Fibroblast of lung (primary cell): ENCODE results near the gene SEPHS2. TPM values are rescaled to one million over a fixed set of nuclear protein-coding genes. Genes with fewer than 3 reads are reported as not detected.
"Not testable (repeated sequence)": the region's sequence is repeated elsewhere in the genome, so short reads cannot be mapped to it uniquely, and the experiment has no call there.

ENCODE experiments used
- DNase-seq, 2 donors: peaks; one replicate each; pipeline versions ENCODE4 v3.0.0 to v3.0.0-alpha.2; 2010; ENCODE audit warnings: low read depth in 2 of 2
- H2AFZ ChIP-seq: 2 replicates; pipeline ENCODE4 v1.5.1; 2012; ENCODE audit warnings: low read length, control low read depth, inconsistent platforms
- H3K27ac ChIP-seq: 2 replicates; pipeline ENCODE4 v1.5.1; 2011; ENCODE audit warnings: low read length, control low read depth; ENCODE audit not compliant: insufficient read depth
- H3K27me3 ChIP-seq: 2 replicates; pipeline ENCODE4 v1.5.1; 2011; ENCODE audit warnings: mild to moderate bottlenecking, low read length; ENCODE audit not compliant: control insufficient read depth, insufficient read depth
- H3K36me3 ChIP-seq: 2 replicates; pipeline ENCODE4 v1.5.1; 2011; ENCODE audit warnings: low read length; ENCODE audit not compliant: control insufficient read depth, insufficient read depth
- H3K4me1 ChIP-seq: 2 replicates; pipeline ENCODE4 v1.5.1; 2011; ENCODE audit warnings: low read length; ENCODE audit not compliant: control insufficient read depth, insufficient read depth; ENCODE audit errors: extremely low read depth
- H3K4me2 ChIP-seq: 2 replicates; pipeline ENCODE4 v1.5.1; 2011; ENCODE audit warnings: low read length, control low read depth; ENCODE audit not compliant: insufficient read depth; ENCODE audit errors: extremely low read depth
- H3K4me3 ChIP-seq, 4 experiments: fragments of 200-600 bp in 1 of 4; sonication (generic) in 1 of 4; replicated peaks in 1 of 4; 2 replicates each; pipeline ENCODE4 v1.5.1; 2011 to 2016; ENCODE audit warnings: low read length in 4 of 4, low read depth in 3 of 4, mild to moderate bottlenecking in 3 of 4, control low read depth in 2 of 4, inconsistent platforms in 1 of 4, mixed read lengths in 1 of 4; ENCODE audit not compliant: insufficient read depth in 1 of 4; ENCODE audit errors: control extremely low read depth in 1 of 4
- H3K79me2 ChIP-seq: 2 replicates; pipeline ENCODE4 v1.5.1; 2012; ENCODE audit warnings: mild to moderate bottlenecking, low read length, inconsistent platforms; ENCODE audit not compliant: control insufficient read depth, insufficient read depth
- H3K9ac ChIP-seq: 2 replicates; pipeline ENCODE4 v1.5.1; 2011; ENCODE audit warnings: mild to moderate bottlenecking, low read length, control low read depth; ENCODE audit not compliant: insufficient read depth
- H3K9me3 ChIP-seq: 2 replicates; pipeline ENCODE4 v1.5.1; 2012; ENCODE audit warnings: low read depth, low read length; ENCODE audit not compliant: control insufficient read depth, insufficient read depth
- H4K20me1 ChIP-seq: 2 replicates; pipeline ENCODE4 v1.5.1; 2011; ENCODE audit warnings: low read length; ENCODE audit not compliant: control insufficient read depth, insufficient read depth; ENCODE audit errors: extremely low read depth
- EZH2 ChIP-seq: IDR thresholded peaks from 2 replicates; pipeline ENCODE4 v1.5.1; 2012; ENCODE audit warnings: low read length, control low read depth, mild to moderate bottlenecking; ENCODE audit errors: missing control alignments
- polyA plus RNA-seq, 2 donors: library from polyadenylated mRNA; depleted of rRNA in 1 of 2; stranded (reverse) in 1 of 2; unstranded in 1 of 2; fragments of >200 nt; gene quantifications; 2 replicates each; pipeline ENCODE4 v1.2.1, GENCODE V29; 2011 to 2012; ENCODE audit warnings: missing spikeins in 1 of 2
- total RNA-seq: library from RNA; depleted of rRNA; stranded (reverse); fragments of >200 nt; gene quantifications from 2 replicates; pipeline ENCODE4 v1.2.1, GENCODE V29; 2014
- TF ChIP-seq, protein P1 (sequence below), 2 donors: IDR thresholded peaks in 1 of 2; conservative IDR thresholded peaks in 1 of 2; 1 replicate in 1 of 2; 2 replicates in 1 of 2; pipeline ENCODE4 v1.5.1; 2011 to 2012; ENCODE audit warnings: low read length in 2 of 2, control low read depth in 1 of 2, inconsistent platforms in 1 of 2, low read depth in 1 of 2, mild to moderate bottlenecking in 1 of 2

The SEPHS2 gene
- total and polyA plus RNA-seq, 2 donors (not counting 1 experiment from before 2014, with no cell fraction given), result 26.6 to 41.8 TPM

DNA sequence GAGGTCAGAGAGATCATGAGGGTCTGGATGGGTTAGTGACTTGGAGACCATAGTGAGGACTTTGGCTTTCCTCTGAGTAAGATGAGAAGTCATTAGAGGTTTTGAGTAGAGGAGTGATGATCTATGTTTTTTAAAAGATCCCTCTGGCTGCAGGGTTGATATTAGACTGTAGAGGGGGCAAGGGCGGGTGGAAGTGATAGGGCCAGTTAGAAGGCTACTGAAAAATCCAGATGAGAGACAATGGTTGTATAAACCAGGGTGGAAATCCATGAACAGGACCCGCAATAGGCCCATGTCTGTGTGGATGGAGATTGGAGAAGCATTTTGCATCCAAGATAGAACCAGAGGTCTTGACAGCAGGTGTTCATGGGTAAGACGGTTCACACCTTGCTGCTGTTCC lies 36.7 kb upstream of the SEPHS2 start:
- Histone ChIP-seq H2AFZ (no peak overlapping the region), H3K4me1 (no peaks in the 10 kb centered on the region), H3K9ac (no peak overlapping the region), H3K79me2 (no peaks in the 10 kb centered on the region), H3K4me2 (no peak overlapping the region), H3K27me3 (no peaks in the 10 kb centered on the region), H3K27ac (no peak overlapping the region), H3K4me3 (no peak overlapping the region), H4K20me1 (no peaks in the 10 kb centered on the region), H3K9me3 (no peaks in the 10 kb centered on the region), H3K36me3 (no peaks in the 10 kb centered on the region)
- TF ChIP-seq EZH2, result no peak
- TF ChIP-seq, protein P1, sequence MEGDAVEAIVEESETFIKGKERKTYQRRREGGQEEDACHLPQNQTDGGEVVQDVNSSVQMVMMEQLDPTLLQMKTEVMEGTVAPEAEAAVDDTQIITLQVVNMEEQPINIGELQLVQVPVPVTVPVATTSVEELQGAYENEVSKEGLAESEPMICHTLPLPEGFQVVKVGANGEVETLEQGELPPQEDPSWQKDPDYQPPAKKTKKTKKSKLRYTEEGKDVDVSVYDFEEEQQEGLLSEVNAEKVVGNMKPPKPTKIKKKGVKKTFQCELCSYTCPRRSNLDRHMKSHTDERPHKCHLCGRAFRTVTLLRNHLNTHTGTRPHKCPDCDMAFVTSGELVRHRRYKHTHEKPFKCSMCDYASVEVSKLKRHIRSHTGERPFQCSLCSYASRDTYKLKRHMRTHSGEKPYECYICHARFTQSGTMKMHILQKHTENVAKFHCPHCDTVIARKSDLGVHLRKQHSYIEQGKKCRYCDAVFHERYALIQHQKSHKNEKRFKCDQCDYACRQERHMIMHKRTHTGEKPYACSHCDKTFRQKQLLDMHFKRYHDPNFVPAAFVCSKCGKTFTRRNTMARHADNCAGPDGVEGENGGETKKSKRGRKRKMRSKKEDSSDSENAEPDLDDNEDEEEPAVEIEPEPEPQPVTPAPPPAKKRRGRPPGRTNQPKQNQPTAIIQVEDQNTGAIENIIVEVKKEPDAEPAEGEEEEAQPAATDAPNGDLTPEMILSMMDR (conservative IDR thresholded peaks at IDR 0.05 in 1 of 2, IDR thresholded peaks at IDR 0.05 in 1 of 2; ENCODE audit: low read depth in 1 of 2, low read length in 2 of 2), result peak in 1 of 2 donors; percentile 36
- no peak for DNase-seq

DNA sequence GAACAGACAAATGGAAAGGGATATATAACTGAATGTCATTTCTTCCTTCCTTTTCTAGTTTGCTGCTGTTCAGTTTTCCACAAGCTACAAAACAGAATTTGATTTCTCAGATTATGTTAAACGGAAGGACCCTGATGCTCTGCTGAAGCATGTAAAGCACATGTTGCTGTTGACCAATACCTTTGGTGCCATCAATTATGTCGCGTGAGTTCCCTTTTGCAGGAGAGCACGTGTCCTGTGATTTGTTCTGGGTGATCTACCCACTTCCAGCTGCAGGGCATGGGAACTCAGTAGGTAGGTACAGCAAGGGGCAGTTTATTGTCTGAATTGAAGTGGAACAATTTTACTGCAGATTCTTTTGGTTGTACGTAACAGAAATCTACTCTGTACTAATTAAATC lies 35.7 kb upstream of the SEPHS2 start:
- H3K27ac ChIP-seq, result no peak overlapping the region
- H3K9ac ChIP-seq, result no peak overlapping the region
- no peaks in the 10 kb centered on the region for H3K9me3 ChIP-seq
- no peak overlapping the region for H3K4me3 ChIP-seq
- H4K20me1 ChIP-seq, result no peaks in the 10 kb centered on the region
- H3K36me3 ChIP-seq, result no peaks in the 10 kb centered on the region
- H3K4me2 ChIP-seq, result no peak overlapping the region
- no peaks in the 10 kb centered on the region for H3K4me1 ChIP-seq
- no peaks in the 10 kb centered on the region for H3K79me2 ChIP-seq
- H3K27me3 ChIP-seq, result peaks cover 3% of the 10 kb centered on the region
- DNase-seq, result no peak
- no peak overlapping the region for H2AFZ ChIP-seq
- no peak for TF ChIP-seq EZH2
- TF ChIP-seq, protein P1 (conservative IDR thresholded peaks at IDR 0.05 in 1 of 2, IDR thresholded peaks at IDR 0.05 in 1 of 2; ENCODE audit: low read depth in 1 of 2, low read length in 2 of 2), result no peak

DNA sequence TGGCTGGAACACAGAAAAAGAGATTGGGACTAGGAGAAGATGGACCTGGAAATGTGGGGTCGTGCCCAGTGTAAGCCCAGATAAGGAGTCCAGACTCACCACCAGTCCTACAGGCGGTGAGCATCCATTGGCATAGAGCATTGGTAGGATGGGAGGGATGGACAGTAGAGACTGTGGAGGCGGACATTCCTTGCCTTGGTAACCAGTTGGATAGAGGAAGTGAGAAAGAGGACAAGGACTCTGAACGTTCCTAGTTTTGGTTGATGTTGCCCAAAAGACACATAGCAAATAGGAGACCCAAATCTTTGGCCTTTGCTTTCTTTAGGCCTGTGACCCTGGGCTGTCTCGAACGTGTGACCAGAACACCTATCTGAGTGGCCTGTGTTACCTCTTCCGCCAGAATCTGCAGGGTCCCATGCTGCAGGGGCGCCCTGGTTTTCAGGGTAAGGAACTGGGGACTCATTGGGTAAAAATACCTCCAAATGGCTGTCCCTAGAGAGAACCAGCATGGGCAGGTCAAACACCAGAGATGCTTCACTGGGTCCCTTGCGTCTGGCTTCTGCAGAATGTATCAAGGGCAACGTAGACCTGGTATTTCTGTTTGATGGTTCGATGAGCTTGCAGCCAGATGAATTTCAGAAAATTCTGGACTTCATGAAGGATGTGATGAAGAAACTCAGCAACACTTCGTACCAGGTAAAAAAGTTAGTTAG lies 33.2 kb upstream of the SEPHS2 start:
- TF ChIP-seq EZH2, result no peak
- TF ChIP-seq, protein P1 (conservative IDR thresholded peaks at IDR 0.05 in 1 of 2, IDR thresholded peaks at IDR 0.05 in 1 of 2; ENCODE audit: low read depth in 1 of 2, low read length in 2 of 2), result no peak
- Histone ChIP-seq H3K9me3 (no peaks in the 10 kb centered on the region), H3K27ac (no peak overlapping the region), H3K9ac (no peak overlapping the region), H3K79me2 (no peaks in the 10 kb centered on the region), H3K4me2 (no peak overlapping the region), H4K20me1 (no peaks in the 10 kb centered on the region), H3K4me1 (no peaks in the 10 kb centered on the region), H3K27me3 (peaks cover 15% of the 10 kb centered on the region), H2AFZ (no peak overlapping the region), H3K36me3 (no peaks in the 10 kb centered on the region), H3K4me3 (no peak overlapping the region)
- DNase-seq, result no peak

DNA sequence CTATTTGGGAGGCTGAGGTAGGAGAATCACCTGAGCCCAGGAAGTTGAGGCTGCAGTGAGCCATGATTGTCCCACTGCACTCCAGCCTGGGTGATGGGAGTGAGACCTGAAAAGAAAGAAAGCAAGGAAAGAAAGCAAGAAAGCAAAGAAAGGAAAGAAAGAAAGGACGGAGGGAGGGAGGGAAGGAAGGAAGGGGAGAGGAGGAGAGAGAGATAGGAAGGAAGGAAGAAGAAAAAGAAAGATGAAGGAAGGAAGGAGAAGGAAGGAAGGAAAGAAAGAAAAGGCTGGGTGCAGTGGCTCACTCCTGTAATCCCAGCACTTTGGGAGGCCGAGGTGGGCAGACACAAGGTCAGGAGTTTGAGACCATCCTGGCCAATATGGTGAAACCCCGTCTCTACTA lies 32.1 kb upstream of the SEPHS2 start:
- H3K4me1 ChIP-seq, H3K9me3 ChIP-seq, H3K9ac ChIP-seq, H3K36me3 ChIP-seq, H2AFZ ChIP-seq, DNase-seq, H4K20me1 ChIP-seq, H3K79me2 ChIP-seq, H3K27ac ChIP-seq, H3K4me3 ChIP-seq, H3K4me2 ChIP-seq: not testable (repeated sequence)
- H3K27me3 ChIP-seq, result peaks cover 23% of the 10 kb centered on the region
